OCI-LY7 (cell line): Measurements from ENCODE around the gene CD6.

ENCODE experiments used
- EZH2phosphoT487 ChIP-seq: fragments of 200-600 bp; sonication (generic); IDR thresholded peaks from 2 replicates; pipeline ENCODE4 v1.6.1; 2018; ENCODE audit warnings: low read depth, borderline replicate concordance, mild to moderate bottlenecking, mixed run types, antibody characterized with exemption, low read length, moderate library complexity, mixed read lengths
- TF ChIP-seq, protein P1 (sequence below): fragments of 200-600 bp; sonication (generic); conservative IDR thresholded peaks from 2 replicates; pipeline ENCODE4 v1.5.1; 2014; ENCODE audit warnings: mild to moderate bottlenecking, antibody characterized with exemption, low read length, moderate library complexity, mixed read lengths

GRCh38 chr11:60923800-60924109 is 47.7 kb upstream of the CD6 start:
- TF ChIP-seq, protein P1, sequence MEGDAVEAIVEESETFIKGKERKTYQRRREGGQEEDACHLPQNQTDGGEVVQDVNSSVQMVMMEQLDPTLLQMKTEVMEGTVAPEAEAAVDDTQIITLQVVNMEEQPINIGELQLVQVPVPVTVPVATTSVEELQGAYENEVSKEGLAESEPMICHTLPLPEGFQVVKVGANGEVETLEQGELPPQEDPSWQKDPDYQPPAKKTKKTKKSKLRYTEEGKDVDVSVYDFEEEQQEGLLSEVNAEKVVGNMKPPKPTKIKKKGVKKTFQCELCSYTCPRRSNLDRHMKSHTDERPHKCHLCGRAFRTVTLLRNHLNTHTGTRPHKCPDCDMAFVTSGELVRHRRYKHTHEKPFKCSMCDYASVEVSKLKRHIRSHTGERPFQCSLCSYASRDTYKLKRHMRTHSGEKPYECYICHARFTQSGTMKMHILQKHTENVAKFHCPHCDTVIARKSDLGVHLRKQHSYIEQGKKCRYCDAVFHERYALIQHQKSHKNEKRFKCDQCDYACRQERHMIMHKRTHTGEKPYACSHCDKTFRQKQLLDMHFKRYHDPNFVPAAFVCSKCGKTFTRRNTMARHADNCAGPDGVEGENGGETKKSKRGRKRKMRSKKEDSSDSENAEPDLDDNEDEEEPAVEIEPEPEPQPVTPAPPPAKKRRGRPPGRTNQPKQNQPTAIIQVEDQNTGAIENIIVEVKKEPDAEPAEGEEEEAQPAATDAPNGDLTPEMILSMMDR, result no peak
- no peak for TF ChIP-seq EZH2phosphoT487
